HL-60/S4 treated with phorbol 12-myristate 13-acetate at 8.2 ng/mL for 4 days and 3 days (cell line): ENCODE data around the gene ZNF277.

Experiments used
- in situ Hi-C: fragments of 300-500 bp; cut with MboI; formaldehyde crosslinking; loops from 2 replicates; pipeline ENCODE4 v1.15.0; 2022; ENCODE audit warnings: low sequenced_read_pairs

ZNF277 gene

DNA sequence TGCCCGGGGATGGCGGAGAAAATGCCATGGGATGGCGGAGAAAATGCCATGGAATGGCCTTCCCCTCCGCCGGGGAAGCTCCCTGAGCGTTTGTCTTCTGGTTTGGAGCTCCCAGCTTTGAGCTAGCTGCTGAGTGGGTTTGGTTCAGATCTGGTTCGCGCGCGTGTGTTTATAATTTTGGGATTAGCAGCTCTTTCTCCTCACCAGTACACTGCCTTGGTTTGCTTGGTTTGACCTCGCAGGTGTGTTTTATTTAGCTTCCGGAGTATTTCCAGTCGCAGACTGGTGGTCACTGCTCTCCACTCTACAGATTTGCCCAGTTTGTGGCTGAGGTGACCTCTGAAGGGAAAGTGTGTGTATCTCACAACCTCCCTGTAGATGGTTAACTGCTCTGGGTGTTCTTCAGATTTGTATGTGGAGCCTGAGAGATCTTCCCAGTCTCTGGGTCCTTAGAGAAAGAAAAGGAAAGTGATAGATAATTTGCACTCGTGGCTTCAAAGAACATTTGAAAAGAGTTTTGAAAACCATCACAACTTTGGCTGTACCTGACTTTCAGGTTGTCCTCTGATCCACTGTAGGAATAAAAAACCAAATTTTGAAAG is 597 bp downstream of the ZNF277 start:
- in situ Hi-C loops = no loop called here

DNA sequence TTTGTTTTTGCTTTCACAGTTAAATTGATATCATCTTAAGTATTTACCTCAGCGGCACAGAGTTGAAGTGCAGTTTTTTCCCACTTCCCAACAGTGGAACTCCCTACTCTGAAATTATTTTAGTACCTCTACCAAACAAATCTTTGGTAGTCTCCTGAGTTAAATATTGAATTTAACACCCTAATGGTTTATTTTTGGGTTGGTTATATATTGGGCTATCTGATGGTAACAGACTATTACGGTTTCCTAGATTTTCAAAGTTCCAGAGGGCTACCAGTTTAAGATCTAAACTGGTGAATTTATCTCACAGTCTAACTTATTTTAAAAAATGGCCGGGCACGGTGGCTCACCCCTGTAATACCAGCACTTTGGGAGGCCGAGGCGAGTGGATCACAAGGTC is 1.3 kb downstream of the ZNF277 start:
- in situ Hi-C loops = no loop called here

DNA sequence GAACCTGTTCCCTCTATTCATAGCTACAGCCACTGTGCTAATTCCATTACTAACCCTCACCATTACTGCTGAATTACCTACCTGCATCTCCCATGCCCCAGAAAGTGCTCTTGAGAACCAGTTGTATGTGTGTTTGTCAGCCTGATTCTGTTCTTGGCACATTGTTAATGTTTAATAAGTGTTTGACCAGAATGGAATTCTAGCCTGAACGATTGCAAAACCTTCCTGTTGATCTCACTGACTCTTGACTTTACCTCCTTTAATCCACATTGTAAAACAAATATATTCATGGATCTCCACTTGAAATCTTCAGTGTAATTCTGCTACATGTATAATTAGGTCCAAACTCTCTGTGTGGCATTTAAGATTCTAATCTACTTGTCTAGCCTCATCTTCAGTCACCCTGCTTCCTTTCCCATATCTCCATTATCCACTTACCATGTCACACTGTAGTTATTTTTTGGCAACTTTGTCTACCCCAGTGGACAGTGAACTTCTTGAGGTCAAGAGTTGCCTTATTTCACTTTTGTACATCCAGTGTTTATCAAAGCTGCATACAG is 4.9 kb downstream of the ZNF277 start:
- in situ Hi-C loops = no loop called here

DNA sequence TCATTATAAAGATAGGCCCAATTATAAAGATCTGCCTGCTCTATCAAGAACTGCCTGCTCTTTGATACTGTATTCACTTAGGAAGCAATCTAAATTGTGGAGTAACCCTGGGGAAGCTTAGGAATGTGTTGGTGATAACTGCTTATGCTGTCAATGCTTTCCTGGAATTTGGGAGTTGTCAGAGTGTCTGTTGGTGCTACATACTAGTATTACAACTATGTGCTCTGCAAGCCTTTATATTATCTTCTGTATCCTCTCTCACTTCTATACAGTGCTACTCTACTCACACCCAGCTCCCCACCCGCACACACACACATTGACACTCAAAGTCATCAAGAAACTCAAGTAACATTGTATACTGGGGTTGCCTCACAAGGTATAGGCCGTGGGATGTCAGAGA is 6.1 kb downstream of the ZNF277 start:
- in situ Hi-C loops = no loop called here

DNA sequence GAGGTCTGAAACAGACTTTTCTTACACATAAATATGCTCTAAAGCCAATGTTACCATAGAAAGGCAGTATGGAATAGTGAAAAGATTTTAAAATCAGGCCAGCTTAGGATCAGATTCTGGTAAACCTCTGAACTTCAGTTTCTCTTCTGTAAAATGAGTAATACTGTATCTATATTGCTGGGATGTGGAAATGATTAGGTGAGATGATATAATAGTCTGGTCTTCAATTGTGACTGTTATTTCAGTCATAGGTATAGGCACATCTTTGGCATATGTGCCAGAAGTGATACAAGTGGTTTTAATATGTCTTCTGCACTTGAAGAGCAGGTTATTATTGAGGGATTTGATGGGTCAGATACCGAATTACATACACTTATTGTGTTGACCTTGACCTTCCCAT is 7.2 kb downstream of the ZNF277 start:
- in situ Hi-C loops = no loop called here

DNA sequence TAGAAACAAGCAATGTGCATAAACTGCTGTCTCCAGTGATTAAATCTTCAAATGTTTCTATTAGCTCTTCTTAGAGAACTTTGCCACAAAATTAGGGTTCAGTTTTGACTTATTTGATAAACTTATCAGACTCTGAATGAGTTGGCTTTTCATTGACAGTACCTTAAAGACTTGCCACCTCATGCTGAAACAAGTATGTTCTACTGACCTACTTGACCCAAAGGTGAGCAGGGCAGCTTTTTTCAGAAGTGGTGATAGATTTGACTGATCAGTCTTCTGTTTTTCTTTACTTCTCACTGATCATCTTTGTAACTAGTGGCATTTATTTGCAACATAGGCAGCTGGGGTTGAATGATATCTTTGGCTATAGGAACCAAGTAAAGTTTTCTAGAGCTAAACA is 7.8 kb downstream of the ZNF277 start:
- in situ Hi-C loops = no loop called here

DNA sequence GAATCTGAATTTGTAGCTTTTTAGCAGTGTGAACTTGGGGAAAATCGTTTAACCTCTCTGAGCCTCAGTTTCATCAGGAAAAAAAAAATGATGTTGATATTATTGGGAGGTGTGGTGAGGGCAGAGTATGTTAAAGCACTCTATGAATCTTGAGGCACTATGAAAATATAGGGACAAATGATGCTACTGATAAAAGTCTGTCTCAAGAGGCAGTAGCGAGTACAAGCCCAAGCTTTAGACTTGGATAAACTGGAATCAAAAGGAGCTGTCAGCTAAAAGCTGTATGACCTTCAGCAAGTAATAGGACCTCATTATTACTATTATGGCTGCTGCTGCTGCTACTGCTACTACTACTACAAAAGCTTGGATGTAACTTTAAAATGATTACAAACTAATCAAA is 8.4 kb downstream of the ZNF277 start:
- in situ Hi-C loops = no loop called here

DNA sequence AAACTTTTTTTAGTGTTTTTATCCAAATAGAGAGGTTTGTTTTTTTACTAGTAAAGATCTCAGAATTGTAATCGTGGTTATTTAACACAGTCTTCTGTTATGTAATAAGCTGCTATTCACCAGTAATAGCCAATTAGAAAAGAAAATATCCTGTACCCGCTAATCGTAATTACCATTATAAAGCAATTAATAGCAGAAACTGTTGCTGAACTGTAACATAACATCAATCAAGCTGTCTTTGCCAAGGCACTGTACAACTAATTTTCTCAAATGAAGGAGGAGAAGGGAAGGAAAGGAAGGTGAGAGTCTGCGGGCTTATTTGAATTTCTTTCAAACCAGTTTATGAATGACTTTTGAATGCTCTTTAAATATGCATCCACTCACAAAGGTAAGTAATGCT is 9.3 kb downstream of the ZNF277 start:
- in situ Hi-C loops = no loop called here

DNA sequence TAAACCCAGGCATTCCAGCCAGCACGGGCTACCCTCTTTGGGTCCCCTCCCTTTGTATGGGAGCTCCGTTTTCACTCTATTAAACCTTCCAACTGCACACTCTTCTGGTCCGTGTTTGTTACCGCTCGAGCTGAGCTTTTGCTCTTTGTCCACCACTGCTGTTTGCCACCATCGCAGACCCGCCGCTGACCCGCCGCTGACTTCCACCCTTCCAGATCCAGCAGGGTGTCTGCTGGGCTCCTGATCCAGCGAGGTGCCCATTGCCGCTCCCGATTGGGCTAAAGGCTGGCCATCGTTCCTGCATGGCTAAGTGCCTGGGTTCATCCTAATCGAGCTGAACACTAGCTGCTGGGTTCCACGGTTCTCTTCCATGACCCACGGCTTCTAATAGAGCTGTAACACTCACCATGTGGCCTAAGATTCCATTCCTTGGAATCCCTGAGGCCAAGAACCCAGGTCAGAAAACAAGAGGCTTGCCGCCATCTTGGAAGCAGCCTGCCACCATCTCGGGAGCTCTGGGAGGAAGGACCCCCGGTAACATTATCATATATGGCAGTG is 14.5 kb downstream of the ZNF277 start:
- in situ Hi-C loops = no loop called here

DNA sequence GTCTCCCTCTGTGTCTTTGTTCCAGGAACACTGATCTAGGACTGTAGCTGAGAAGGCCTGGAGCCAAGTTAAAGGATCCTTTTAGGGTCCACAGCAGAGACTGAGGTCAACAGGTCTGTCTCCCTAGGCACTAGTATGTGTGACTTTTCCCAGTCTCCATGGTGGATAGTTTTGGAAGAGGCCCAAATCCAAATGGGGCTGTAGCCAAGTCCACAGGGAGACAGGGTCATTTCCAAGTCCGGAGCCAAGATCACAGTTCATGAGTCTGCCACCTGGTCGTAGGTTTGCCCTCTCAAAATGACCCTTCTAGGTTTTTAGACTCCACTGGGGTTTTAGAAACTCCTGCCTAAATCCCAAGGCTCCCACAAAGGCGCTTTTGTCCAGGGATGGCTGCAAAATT is 16.8 kb downstream of the ZNF277 start:
- in situ Hi-C loops = no loop called here

DNA sequence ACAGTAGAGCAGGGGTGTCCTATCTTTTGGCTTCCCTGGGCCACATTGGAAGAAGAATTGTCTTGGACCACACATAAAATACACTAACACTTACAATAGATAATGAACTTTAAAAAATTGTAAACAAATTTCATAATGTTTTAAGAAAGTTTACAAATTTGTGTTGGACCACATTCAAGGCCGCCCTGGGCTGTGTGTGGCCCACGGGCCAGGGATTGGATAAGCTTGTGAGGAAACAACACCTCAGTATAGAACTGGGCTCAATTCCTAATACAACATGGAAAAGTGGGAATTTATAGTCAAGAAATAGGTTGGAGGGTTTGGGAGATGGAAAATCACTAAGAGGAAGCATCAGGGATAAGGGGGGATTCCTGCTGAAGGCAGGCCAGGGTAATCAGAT is 17.7 kb downstream of the ZNF277 start:
- in situ Hi-C loops = no loop called here

DNA sequence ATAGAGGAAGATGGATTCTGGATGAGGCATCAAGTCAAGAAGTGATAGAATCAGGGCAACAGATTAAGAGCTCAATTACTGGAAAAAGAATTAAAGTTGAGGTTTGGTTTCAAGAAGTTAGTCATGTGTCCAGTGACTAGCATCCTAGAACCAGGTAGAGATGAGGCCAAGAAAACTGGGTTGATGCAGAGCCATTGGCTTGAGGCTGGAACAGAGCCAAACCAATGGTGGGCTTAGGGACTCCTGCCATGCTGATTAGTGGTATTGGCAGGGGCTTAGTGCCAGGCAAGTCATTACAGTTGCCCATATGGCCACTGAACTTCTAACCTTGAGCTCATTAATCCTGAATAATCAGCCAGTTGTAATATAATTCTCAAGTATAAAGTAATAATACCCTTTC is 18.5 kb downstream of the ZNF277 start:
- in situ Hi-C loops = no loop called here

DNA sequence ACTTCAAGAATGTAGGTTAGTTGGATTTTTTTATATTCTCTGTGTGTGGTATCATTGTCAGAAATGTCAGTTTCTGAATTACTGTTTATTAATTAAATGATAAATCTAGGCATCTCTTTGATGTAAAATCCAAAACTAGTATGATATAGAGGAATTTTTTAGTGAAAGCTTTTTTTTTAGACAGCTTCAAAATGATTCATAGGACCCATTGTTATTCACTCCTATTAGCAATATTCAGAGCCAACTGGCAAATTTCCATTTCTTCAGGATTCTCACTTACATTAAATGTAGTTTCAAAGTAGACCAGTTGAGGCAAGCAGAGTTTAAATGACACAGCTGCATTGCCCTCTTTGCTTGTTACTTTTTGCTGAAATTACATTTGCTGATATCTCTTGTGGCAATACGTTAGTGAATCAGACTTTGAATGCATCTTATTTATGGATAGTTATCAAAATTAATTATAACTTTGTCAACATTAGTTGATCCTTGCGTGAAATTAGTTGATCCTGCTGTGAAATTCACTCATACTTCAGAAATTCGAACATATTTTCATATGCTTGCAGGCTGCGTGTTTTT is 20.3 kb downstream of the ZNF277 start:
- in situ Hi-C loops = no loop called here

DNA sequence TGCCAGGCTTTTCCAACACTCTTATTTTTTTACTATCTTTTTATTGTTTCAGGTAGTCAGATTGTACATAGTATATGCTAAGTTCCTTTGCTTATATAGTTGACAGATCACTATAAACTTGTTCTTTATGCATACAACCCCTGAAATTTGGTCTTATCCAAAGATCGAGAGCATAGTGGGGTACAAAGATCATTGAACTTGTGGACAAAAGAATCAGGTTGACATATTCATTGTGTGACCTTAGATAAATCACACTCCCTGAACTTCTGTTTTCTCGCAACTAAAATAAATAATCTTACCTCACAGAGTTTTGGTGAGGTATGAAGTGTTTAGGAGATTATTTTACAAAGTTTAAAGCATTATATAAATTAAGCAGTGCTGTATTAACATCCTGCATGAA is 22.1 kb downstream of the ZNF277 start:
- in situ Hi-C loops = no loop called here

DNA sequence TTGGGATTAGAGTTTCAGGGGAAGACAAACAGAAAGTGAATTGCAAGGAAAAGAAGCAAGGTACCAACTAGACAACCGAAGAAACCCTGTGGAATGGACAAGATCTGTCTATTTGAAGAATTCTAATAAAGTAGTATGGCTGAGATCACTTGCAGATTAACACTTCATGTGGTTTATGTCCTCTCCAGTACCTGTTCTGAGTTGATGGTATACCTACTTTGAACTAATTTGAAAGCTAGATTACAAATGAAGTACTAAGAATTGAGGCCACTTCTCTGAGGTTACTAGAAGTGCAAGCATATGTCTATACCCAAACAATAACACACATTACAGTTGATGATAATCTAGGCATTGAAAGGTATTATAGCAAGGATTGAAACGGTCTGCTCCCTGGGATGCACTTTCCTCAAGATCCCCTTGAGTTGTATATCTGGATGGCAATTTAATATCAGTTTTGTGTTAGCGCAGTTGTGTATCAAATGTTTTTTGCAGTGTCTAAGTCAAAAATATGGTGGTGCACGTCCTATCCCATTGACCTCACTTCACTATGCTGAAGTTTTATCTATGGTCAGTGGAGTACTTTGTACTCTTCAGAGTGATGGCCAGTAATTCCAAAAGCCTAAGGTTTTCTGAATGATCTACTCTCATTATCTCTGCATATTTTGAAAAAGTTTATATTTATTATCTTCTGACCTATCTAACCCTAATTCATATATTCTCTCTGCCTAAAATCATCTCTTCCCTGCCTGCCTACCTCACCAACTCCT is 25.9 kb downstream of the ZNF277 start:
- in situ Hi-C loops = no loop called here

DNA sequence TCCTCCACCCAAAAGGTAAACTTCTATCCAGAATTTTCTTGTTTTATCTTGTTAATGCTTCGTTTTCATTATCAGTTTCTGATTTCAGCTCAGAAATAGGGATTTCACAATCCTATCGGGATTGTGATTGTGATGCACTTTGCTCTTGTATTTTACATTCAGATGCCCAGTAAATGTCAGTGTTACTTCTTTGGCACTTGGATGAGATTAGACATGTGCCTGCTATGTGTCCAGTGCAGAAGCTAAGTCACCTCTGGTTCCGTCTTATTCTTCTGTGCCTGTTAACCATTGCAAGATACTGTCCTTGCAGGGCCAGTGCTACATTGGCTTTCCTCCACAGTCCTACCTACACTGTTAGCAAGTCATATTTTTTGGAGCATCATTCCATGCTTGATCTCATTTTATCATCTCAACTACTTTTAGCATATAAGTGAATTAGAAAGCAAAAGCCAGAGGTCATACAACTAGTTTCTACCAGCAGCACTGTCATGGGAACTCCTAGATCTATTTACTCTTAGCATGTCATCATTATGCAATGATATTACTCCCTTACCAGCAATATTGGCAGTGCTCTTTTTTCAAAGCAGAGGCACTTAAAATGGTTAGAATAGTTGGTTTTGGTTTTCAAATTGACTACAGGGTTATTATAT is 26.7 kb downstream of the ZNF277 start:
- in situ Hi-C loops = no loop called here

DNA sequence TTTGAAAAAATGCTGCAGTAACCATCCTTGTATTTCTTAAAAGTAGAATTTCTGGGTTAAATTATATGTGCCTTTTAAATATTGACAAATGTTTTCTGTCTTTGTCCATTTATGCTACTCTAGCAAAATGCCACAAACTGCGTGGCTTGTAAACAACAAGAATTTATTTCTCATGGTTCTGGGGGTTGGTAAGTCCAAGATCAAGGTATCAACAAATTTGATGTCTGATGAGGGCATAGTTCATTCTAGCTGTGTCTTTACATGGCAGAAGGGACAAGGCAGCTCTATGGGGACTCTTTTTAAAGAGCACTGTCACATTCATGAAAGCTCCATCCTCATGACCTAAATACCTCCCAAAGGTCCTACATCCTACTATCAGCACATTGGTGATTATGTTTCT is 27.7 kb downstream of the ZNF277 start:
- in situ Hi-C loops = no loop called here

DNA sequence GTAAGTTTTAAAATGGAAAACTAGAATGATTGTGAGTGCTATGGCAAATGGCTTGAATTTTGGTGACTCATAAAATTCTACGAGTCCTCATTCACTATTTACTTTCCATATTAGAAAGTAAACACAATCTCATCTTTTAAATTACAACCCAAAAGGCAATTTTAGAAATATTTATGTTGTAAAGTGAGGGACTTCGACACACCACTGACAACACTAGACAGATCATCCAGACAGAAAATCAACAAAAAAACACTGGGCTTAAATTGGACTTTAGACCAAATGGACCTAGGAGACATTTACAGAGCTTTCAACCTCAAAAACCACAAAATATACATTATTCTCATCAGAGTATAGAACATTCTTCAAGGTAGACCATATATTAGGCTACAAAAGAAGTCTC is 30.1 kb downstream of the ZNF277 start:
- in situ Hi-C loops = no loop called here

DNA sequence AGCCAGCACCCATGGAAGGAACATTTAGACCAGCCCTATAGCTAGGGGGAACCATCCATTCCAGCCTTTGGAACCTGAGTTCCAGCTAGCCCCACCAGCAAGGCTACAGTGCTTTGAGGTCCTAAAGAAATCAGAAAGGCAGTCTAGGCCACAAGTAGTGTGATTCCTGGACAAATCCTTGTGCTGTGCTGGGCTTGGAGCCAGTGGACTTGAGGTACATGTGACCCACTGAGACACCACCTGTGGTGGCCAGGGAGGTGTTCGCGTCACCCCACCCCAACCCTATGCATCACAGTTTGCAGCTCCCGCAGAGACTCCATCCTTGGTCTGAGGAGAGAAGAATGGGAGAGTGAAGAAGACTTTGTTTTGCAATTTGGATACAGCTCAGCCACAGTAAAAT is 31.8 kb downstream of the ZNF277 start:
- in situ Hi-C loops = no loop called here

DNA sequence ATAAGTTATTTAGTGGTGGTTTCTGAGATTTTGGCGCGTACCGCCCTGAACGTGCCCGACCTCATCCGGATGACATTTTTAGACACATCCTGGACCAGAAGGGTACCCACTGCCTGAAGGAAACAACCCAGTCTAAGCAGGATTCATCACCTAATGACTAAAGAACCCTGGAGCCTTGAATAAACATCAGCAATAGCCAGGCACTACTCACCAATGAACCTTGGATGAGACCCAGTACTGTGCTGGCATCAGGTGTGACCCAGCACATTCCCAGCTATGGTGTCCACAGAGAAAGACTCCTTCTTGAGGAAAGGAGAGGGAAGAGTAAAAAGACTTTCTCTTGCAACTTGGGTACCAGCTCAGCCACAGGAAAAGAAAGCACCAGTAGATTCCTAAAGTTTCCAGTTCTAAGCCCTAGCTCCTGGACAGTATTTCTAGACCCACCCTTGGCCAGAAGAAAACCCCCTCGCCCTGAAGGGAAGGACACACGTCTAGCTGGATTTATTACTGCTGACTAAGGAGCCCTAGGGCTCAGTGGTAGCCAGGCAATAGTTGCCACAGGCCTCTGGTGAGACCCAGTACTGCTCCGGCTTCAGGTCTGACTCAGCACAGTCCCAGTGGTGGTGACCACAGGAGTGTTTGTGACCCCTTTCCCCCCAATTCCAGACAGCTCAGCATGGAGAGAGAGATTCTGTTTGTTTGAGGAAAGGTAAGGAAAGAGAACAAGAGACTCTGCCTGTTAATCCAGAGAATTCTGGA is 32.5 kb downstream of the ZNF277 start:
- in situ Hi-C loops = no loop called here

DNA sequence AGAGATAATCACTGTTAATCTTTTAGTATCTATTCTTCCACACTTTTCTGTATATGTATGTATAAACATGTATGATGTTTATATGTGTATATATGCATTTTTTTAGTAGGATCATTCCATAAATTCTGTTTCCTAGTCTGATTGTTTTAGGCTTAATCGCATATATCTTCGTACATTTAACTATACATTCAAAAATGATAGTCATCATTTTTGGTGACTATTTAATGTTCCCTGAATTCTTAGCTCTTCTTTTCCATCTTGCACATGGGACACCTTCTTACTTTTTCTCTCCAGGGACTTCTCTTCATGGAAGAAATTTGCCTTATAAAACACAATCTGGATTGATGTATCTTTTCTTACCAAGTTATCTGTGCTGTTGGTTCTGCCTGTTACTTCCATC is 42.1 kb downstream of the ZNF277 start:
- in situ Hi-C loops = no loop called here
